ENCODE results near the gene CIB2.

GRCh38 chr15:78129751-78130287, 1.4 kb downstream of the CIB2 start:
- TF ChIP-seq TCF12 (IDR thresholded peaks at IDR 0.05): no peak
- no peak for TF ChIP-seq CTCF (IDR thresholded peaks at IDR 0.05)
- TF ChIP-seq EP300 (IDR thresholded peaks at IDR 0.05; ENCODE audit: borderline replicate concordance in 1 of 2, low read depth in 1 of 2, low read length in 1 of 2): no peak
- TF ChIP-seq RAD21 (IDR thresholded peaks at IDR 0.05; ENCODE audit: low read length): no peak
- no peak for TF ChIP-seq MXI1 (IDR thresholded peaks at IDR 0.05; ENCODE audit: low read depth, low read length)
- TF ChIP-seq, protein P1, sequence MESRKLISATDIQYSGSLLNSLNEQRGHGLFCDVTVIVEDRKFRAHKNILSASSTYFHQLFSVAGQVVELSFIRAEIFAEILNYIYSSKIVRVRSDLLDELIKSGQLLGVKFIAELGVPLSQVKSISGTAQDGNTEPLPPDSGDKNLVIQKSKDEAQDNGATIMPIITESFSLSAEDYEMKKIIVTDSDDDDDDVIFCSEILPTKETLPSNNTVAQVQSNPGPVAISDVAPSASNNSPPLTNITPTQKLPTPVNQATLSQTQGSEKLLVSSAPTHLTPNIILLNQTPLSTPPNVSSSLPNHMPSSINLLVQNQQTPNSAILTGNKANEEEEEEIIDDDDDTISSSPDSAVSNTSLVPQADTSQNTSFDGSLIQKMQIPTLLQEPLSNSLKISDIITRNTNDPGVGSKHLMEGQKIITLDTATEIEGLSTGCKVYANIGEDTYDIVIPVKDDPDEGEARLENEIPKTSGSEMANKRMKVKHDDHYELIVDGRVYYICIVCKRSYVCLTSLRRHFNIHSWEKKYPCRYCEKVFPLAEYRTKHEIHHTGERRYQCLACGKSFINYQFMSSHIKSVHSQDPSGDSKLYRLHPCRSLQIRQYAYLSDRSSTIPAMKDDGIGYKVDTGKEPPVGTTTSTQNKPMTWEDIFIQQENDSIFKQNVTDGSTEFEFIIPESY (IDR thresholded peaks at IDR 0.05; ENCODE audit: borderline replicate concordance, low read depth): no peak
- no peak for TF ChIP-seq GABPA (IDR thresholded peaks at IDR 0.05; ENCODE audit: low read depth)
- no peak for TF ChIP-seq RXRA (IDR thresholded peaks at IDR 0.05; ENCODE audit: borderline replicate concordance, low read depth)
